Stimulated activated CD8-positive, alpha-beta memory T cell treated with anti-CD3 and anti-CD28 coated beads, Interleukin-7, amount 100 ng/mL, for 48 hours (primary cell): ENCODE results near the gene RITA1.
A peak's percentile ranks its signal among the peaks of the same experiment; 100 is the strongest.

ENCODE experiments used
- DNase-seq, 2 donors: peaks; one replicate each; pipeline ENCODE4 v3.0.0-alpha.2; 2020; ENCODE audit warnings: low read depth in 1 of 2; ENCODE audit errors: extremely low read depth in 1 of 2

Gene RITA1

GRCh38 chr12:113152835-113153814 is 32.4 kb upstream of the RITA1 start:
- peak; percentile 24 to 29 for DNase-seq

GRCh38 chr12:113154351-113154973 is 31.1 kb upstream of the RITA1 start:
- no peak for DNase-seq

- no peak for DNase-seq
These were observed 30.5 kb upstream of the RITA1 start for GRCh38 chr12:113155060-113155459.

GRCh38 chr12:113155646-113156045 is 29.9 kb upstream of the RITA1 start:
- DNase-seq, result no peak

GRCh38 chr12:113157218-113157859 is 28.2 kb upstream of the RITA1 start:
- no peak for DNase-seq

- DNase-seq, result no peak
These were observed 26.9 kb upstream of the RITA1 start for GRCh38 chr12:113158439-113159203.

- no peak for DNase-seq
These were observed 25.6 kb upstream of the RITA1 start for GRCh38 chr12:113159937-113160336.

- DNase-seq, result peak in 1 of 2 donors; percentile 24
These were observed 24.0 kb upstream of the RITA1 start for GRCh38 chr12:113161415-113162016.

GRCh38 chr12:113162102-113163029 is 23.2 kb upstream of the RITA1 start:
- DNase-seq, result no peak

GRCh38 chr12:113163030-113163360 is 22.5 kb upstream of the RITA1 start:
- no peak for DNase-seq

- no peak for DNase-seq
These were observed 21.5 kb upstream of the RITA1 start for GRCh38 chr12:113164014-113164413.

GRCh38 chr12:113165521-113166450 is 19.7 kb upstream of the RITA1 start:
- DNase-seq, result no peak

GRCh38 chr12:113167868-113168267 is 17.7 kb upstream of the RITA1 start:
- no peak for DNase-seq

GRCh38 chr12:113169697-113170096 is 15.8 kb upstream of the RITA1 start:
- DNase-seq, result no peak

- no peak for DNase-seq
These were observed 15.1 kb upstream of the RITA1 start for GRCh38 chr12:113170457-113170856.

- DNase-seq, result no peak
These were observed 14.6 kb upstream of the RITA1 start for GRCh38 chr12:113170926-113171325.

- DNase-seq, result no peak
These were observed 14.0 kb upstream of the RITA1 start for GRCh38 chr12:113171543-113171942.

GRCh38 chr12:113172185-113172584 is 13.3 kb upstream of the RITA1 start:
- DNase-seq, result no peak
